HG03571 (cell line): ENCODE measurements around the gene DSTN.

Source experiments
- ATAC-seq: cut with Tn5 transposase; IDR thresholded peaks from one replicate; pipeline ENCODE4 v1.9.1; 2021; ENCODE audit not compliant: unreplicated experiment

DSTN gene

GRCh38 chr20:17611540-17612286, 41.8 kb downstream of the DSTN start:
- no peak for ATAC-seq

GRCh38 chr20:17612287-17612991, 42.6 kb downstream of the DSTN start:
- no peak for ATAC-seq

DNA sequence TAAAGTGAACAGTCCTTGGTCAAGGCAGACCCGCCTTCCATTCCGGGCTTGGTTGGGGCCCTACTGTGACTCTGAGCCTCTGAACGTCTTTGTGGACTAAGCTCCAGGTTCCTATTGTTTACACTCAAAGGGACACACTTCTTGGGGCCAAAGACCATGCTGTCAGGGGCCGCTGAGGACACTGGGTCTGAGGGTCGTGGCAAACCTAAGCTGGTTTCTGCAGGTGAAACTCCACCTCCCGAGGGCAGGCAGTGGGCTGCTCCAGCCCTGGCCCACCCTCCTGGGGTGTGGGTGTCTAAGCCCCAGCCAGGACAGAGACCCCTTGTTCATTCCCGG, 43.1 kb downstream of the DSTN start:
- ATAC-seq: no peak

DNA sequence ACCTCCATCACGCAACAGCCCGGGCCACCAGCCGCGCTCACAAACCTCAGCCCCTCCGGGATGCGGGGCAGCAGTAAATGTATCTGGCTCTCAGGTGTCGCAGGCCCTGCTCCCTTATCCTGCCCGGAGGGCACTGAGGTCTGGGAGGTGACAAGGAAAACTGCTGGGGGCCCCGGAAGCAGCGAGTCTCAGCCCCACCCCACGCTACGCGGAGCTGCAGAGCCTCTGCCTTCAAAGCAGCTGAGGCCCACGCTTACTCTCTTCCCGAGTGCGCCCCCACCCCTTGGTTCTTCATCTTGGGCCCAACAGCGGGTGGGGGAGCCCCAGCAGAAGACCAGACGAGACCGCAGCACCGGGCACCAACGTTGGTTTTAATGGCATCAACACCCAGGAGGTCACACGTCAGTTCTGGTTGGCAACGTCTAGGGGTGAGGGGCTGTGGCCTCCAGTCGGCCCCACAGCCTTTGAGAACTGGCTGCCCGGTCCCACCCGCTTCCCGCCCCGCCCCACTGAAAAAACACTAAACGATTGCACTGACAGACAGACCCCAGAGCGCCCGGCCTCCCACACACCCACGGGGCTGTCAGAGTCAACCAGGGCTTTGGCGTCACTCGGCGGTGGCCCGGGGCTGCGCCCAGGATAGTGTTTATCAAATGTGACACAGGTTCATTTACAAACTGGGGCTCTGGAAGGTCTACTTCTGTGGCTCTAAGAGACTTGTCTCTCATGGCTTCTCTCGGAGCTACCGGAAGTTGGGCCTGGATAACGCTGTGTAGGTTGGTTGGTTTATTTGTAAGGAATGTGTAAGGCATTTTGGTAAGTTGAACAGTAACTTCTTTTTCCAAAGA, 43.7 kb downstream of the DSTN start:
- no peak for ATAC-seq

- ATAC-seq: no peak
These were observed 44.4 kb downstream of the DSTN start for GRCh38 chr20:17614176-17614811.

DNA sequence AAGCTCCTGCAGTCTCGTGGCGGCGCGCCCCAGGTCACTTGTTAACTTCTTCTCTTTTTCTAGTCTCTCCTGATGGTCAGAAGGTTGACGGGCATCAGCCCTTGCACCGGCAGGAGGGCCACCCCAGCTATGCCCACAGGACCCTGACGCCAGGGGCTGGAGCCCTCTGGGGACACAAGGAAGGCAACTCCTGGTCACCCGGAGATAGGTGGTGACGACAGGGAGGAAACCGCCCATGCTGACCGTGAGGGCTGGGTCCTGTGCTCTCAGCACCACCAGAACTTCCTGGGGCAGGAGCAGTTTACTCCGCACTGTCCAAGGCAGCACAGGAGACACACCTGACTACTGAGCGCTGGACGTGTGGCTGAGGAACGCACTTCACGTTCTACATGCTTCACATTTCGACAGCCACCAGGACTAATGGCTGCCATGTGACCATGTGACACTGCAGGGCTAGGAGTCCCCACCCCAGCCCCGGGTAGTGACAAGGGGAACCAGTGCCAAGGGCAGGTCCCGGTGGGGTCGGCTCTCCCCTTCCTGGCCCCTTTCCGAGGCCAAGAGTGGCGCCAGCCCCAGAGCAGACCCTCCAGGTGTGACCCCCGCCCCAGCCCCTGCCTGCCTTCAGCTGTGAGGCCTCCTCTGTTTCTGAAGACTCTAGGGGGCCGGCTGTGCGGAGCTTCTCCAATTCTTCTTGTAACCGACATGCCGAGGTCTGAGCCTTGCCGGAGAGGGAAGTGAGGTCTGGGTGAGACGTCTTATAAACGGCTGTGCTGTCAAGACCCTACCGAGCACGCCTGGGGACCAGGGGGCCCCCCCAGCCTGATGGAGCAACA, 45.2 kb downstream of the DSTN start:
- no peak for ATAC-seq

- no peak for ATAC-seq
These were observed 46.0 kb downstream of the DSTN start for GRCh38 chr20:17615645-17616479.

DNA sequence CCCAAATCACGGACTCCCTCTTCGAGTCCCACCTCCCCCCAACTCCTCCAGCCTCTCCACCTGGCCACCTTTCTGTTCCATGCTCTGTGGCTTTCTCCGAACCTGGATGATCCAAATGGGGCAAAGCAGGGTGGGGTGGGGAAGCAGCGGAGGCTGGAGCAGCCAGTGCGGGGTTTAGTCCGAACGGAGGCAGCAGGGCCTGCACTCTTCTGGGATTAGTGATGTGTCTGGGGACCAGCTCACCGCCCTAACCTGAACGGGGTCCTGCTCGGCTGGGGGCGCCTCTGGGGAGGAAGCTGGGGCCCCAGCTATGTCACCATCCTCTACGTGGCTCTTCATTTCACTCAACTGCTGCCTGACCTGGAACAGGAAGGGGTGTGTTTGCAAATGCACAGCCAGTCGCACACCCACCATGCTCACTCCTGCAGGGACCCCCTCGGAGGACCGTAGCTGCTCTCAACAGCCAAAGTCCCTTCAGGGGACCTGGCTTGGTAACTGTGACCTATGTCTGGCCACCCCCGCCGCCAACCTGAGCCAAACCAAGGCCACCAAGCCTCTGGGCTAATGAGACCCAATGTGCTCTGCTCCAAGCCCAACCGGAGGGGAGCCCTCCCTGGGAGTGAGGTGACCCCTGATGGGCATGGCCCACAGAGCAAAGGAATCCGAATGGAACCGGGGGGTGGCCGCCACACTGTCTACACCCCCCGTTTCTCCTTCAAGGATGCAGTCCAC, 46.8 kb downstream of the DSTN start:
- no peak for ATAC-seq

DNA sequence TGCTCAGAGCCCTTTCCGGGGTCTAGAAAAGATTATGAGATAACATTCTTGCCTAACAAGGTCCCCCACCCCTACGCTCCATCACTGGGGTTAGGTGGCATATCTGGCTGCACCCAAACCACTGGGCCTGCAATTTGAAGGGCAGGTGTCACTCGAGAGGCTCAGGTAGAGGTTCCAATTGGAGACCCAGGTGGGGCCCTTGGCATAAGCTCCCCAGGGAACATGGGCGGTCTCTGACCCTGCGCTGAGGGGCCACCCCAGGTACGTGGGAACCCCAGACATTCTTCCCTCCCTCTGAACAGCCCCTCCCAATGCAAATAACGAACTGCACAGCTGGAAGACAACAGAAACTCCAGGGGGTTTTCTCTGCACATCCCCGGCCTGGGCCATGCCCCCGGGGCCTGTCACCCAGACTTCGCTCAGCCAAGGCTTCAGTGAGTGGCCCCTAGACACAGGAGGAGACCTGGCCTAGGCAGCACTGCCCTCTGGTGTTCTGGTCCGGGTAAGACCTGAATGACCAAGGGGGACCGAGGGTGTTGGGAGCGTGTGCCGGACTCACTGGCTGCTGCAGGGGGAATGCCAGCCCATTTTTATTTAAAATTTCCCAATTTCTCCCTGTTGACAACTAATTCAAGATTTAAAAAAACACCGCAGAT, 47.5 kb downstream of the DSTN start:
- ATAC-seq: no peak

- no peak for ATAC-seq
These were observed 48.2 kb downstream of the DSTN start for GRCh38 chr20:17617868-17618672.

DNA sequence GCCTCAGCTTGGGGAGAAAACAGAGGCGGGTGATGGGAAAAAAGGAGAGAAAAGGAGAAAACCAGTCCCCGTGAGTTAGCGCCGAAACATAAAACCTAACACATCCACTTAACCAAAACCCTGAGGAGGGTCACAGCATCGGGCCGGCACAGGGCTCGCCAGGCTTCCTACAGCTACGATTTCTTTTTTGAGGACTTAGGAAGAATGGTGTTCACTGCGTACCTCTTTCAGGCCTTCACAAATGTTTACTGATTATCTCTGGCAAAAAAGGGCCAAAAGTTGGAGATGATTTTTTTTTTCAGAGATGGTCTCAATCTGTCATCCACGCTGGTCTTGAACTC, 48.8 kb downstream of the DSTN start:
- no peak for ATAC-seq

GRCh38 chr20:17619351-17620093, 49.6 kb downstream of the DSTN start:
- ATAC-seq: no peak

- no peak for ATAC-seq
These were observed 50.7 kb downstream of the DSTN start for GRCh38 chr20:17620371-17621228.

DNA sequence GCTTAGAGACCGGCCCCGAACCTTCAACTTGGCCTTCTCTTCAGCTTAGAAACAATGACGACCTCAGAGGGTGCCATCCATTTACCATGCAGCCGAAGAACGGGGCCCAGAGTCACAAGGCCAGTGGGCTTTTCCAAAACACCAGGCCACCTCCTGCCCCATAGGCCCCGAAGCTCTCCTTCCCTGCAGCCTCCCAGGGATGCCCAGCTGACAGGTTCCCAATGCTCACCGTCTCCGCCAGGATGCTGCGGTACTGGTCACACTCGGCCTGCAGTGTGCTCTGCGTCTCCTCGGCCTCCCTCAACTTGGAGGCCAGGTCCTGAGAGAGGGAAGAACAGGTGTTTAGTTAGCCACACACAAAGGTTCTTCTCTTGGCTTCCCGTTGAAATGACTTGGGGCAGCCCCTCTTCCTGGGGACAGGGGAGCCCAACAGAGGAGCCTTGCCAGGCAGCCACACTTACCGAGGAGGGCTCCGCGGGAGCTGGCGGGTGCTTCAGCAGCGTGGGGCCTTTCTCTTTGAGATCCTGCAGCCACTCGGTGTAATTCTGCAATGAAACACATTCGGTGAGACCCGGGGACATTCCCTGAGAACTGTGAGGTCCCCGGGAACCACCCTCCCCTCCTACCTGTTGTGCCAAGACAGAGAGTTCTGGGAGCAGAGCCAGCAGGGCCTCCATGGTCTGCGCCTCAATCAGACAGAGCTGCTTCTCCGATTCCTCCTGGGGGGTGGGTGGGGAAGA, 51.5 kb downstream of the DSTN start:
- no peak for ATAC-seq

GRCh38 chr20:17622086-17622850, 52.4 kb downstream of the DSTN start:
- no peak for ATAC-seq
